HG02943 (cell line): Measurements from ENCODE around the gene SLC35D2.
"Not testable (repeated sequence)": the region's sequence is repeated elsewhere in the genome, so short reads cannot be mapped to it uniquely, and the experiment has no call there.

Experiments used
- ATAC-seq: cut with Tn5 transposase; IDR thresholded peaks from one replicate; pipeline ENCODE4 v1.9.1; 2021; ENCODE audit warnings: mild to moderate bottlenecking, low read depth, moderate library complexity; ENCODE audit not compliant: unreplicated experiment

The SLC35D2 gene

DNA sequence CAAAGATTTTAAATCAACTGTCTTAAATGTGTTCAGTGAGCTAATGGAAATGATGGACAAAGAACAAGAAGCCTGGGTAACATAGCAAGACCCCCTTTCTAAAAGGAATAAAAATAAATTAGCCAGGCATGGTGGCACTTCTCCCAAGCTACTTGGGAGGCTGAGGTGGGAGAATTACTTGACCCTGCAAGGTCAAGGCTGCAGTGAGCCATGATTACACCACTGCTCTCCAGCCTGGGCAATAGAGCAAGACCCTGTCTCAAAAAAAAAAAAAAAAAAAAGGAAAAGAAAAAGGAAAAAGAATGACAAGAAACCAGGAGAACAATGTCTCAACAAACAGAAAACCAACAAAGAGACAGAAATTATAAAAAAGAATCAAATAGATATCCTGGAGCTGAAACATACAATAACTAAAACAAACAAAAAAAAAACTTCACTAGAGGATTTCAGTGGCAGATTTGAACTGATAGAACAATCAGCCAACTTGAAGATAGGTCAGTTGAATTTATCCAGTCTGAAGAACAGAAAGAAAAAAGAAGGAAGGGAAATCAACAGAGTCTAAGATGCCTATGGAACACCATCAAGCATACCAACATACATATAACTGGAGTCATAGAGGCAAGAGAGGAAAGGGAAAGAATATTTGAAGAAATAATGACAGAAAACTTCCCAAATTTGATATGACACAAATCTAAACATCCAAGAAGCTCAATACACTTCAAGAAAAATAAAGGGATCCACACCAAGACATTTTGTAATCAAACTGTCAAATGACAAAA is 16.8 kb upstream of the SLC35D2 start:
- no peak for ATAC-seq

DNA sequence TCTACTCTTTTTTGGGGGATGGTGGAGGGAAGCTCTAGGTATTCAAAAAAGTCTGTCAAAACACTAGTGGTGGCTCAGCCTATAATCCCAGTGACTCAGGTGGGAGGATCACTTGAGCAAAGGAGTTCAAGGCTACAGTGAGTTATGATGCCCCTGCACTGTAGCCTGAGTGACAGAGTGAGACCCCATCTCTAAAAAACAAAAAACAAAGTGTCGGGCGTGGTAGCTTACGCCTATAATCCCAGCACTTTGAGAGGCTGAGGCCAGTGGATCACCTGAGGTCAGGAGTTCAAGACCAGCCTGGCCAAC is 15.8 kb upstream of the SLC35D2 start:
- ATAC-seq, result no peak

GRCh38 chr9:96398582-96399324 is 15.2 kb upstream of the SLC35D2 start:
- ATAC-seq, result no peak

GRCh38 chr9:96395964-96396363 is 12.5 kb upstream of the SLC35D2 start:
- ATAC-seq, result no peak

GRCh38 chr9:96394832-96395496 is 11.5 kb upstream of the SLC35D2 start:
- ATAC-seq, result no peak

DNA sequence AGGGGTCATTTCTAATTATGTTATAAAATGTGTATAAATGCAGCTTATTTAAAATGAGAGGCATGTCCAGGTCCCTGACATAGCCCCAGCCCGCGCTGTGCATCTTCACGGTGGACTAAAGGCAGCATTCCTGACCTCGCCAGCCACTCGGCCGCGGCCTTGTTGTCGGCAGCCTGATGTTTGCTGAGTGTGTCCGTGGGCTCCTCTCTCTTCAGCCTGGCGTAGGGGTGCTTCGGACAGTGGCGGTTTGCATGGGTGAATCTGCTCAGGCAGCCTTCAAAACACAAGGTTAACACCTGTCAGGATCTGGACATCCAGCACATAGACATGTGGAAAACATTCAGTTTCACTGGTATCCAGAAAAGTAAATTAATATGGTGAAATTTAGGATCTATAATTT is 8.8 kb upstream of the SLC35D2 start:
- ATAC-seq, result no peak

DNA sequence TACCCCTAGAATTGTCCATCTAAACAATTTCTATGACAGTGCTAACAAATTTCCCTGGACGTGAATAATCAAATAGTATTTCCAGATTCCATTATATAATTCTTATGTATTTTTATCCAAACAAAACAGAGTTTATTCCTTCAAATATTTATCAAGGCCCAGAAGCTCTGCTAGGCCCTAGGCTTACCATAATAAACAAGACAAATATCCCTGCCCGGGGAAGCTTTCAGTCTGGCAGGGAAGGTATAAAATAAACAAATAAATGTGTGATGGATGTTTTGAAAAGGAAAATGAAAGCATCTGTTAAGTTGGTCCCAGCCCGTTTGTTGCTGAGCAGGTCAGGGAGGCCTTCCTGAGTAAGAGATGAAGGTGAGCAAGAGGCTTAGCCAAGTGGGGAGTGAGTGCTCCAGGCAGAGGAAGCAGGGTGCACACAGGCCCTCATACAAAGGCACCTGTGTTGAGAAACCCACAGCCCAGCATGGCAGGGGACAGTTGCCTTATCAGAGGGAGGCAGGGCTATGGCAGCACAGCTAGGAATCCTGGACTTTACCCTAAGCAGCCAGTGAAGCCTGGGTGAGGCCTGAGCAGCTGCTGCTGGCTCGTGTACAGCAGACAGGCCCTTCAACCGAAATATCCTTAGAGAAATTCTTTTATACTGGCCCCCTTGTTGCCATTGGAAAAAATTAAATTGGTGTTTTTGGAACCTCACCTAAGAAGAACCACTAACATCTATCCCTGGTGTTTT is 7.7 kb upstream of the SLC35D2 start:
- ATAC-seq, result no peak

DNA sequence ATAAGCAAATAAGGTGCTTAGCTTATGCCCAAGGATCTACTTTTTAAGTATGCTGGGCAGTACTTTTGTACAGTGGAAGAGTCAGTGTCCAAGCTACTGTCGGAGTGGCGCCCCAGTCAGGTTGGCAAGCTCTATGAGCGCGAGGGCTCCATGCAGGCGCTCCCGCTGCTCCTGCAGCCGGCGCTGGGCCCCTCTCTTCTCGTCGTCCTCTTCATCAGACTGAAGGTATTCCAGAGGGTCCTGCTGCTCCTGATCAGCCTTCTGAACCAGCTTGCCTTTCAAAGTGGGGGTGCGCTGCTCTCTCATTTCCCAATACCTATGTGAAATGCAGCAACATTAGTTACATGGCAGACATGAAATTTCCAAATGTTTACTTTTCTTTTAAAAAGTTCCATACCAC is 4.6 kb upstream of the SLC35D2 start:
- ATAC-seq, result no peak

DNA sequence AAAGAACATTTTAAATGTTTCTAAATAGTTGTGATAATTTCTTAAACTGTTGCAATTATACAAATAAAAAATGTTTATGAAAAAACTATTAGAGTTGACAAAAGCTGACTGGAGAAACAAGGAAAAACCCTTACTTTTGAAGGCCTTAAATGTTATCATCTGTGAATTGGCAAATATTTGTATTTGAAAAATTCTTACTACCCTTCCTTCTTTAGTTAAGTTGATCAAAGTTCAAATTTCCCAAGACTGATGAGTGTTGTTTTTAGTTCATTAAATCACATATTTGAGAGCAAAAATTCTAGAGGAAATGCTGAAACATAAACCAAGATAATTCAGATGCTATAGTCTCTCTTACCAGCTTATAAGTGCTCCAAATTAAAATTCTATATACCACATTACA is 2.6 kb upstream of the SLC35D2 start:
- no peak for ATAC-seq

- no peak for ATAC-seq
Measured at GRCh38 chr9:96382839-96383164, 709 bp downstream of the SLC35D2 start.

GRCh38 chr9:96382175-96382574 is 1.3 kb downstream of the SLC35D2 start:
- ATAC-seq, result no peak

- ATAC-seq, result no peak
Measured at GRCh38 chr9:96381696-96382095, 1.8 kb downstream of the SLC35D2 start.

GRCh38 chr9:96381125-96381524 is 2.4 kb downstream of the SLC35D2 start:
- ATAC-seq, result no peak

GRCh38 chr9:96379461-96379860 is 4.0 kb downstream of the SLC35D2 start:
- ATAC-seq, result no peak

DNA sequence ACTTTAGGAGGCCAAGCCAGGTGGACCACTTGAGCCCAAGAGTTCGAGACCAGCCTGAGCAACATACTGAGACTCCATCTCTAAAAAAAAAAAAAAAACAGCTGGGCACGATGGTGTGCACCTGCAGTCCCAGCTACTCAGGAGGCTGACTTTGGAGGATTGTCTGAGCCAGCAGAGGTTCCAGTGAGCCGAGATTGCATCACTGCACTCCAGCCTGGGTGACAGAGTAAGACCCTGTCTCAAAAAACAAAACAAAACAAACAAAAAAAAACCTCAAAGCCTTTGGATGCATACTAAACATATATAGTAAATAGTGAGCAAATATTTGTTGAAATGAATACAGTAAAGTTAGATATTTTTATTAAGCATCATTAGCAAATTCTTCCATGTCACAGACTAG is 5.3 kb downstream of the SLC35D2 start:
- ATAC-seq, result no peak

- no peak for ATAC-seq
Measured at GRCh38 chr9:96376891-96377874, 6.3 kb downstream of the SLC35D2 start.

DNA sequence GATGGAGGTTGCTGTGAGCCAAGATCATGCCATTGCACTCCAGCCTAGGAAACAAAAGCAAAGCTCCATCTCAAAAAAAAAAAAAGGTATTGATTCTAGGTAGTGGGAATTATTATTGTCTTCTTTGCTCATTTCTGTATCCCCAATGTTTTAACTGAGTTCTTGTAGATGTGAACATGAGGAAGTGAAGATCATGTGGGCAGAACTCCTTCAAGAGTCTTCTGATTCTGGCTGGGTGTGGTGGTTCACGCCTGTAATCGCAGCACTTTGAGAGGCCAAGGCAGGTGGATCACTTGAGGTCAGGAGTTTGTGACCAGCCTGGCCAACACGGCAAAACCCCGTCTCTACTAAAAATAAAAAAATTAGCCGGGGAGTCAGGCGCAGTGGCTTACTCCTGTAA is 8.0 kb downstream of the SLC35D2 start:
- ATAC-seq, result not testable (repeated sequence)

DNA sequence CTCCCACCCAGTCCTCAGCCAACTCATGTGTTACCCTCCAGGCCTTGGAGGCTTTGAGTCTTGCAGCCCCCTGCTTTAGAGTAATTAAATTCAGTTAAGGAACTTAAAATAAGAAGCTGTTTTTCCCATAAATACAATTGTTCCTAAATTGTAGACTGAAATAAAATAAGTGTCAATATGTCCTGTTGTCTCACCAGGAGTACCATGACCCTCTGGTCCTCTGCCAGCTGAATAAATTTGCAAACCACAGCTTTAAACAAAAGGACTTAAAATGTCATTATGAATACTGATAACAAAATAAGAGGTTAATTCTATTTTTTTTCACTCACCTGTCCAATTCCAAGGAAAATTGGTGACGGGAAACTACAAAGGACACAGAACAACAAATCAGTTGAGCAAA is 15.6 kb downstream of the SLC35D2 start:
- ATAC-seq, result no peak

DNA sequence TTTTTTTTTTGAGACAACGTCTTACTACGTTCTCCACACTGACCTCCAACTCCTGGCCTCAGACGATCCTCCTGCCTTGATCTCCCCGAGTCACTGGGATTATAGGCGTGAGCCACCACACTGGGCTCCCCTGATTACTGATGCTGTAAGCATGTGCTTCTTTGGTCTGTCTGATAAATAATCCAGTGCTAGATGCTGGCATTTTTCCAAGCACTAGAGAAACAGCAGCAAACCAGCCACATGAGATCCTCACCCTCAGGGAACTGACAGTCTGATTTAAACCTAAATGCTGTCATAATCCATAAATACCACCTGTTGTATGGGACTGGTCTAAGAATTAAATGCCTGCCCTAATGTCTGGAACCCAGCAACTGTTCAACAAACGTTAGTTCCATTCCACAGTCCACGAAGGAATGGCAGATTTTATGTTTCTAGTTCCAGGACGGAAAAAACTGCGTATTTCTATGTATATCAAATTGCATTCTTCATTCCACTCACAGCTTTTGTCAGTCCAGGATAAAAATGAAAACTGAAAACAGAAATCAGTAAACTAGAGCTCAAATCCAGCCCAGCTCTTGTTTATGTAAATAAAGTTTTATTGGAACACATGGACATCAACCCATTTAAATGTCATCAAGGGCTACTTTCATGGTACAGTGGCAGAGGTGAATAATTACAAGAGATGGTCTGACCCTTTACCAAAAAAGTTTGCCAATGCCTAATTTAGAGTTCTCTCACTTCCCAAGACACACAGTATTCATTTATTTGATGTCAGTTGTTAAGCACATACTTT is 20.1 kb downstream of the SLC35D2 start:
- no peak for ATAC-seq
